ENCODE results near the gene NPBWR2.
A peak's percentile ranks its signal among the peaks of the same experiment; 100 is the strongest.

Gene NPBWR2

GRCh38 chr20:64065974-64066343, 41.4 kb downstream of the NPBWR2 start:
- H3K36me3 ChIP-seq = no peaks in the 10 kb centered on the region
- H4K20me1 ChIP-seq = peaks cover 4 to 50% (median 21%) of the 10 kb centered on the region in 11 experiments; a peak in 14 of 22 replicates
- no peaks in the 10 kb centered on the region for H3K27me3 ChIP-seq
- TF ChIP-seq Cebpa-rat (IDR thresholded peaks at IDR 0.05) = no peak
- H3K4me1 ChIP-seq = peaks cover 62 to 86% (median 84%) of the 10 kb centered on the region in 10 experiments
- H3K9ac ChIP-seq = peak overlapping the region in 7 of 11 experiments; percentile 19 to 61 (median 30); a peak in 10 of 22 replicates
- peak overlapping the region in 8 of 11 experiments; percentile 3 to 71 (median 48); a peak in 13 of 22 replicates for H3K27ac ChIP-seq
- H3K4me3 ChIP-seq = 0 out of 20 replicates have a peak overlapping the region, but pooled peaks of 1 of the 10 experiments have one; percentile 5
- H3K9me3 ChIP-seq (replicated peaks in 1 of 11) = no peaks in the 10 kb centered on the region
- peak overlapping the region; percentile 68 to 100 (median 98) for H3K4me2 ChIP-seq

GRCh38 chr20:64065062-64065973, 42.0 kb downstream of the NPBWR2 start:
- Histone ChIP-seq H3K9ac (peak overlapping the region in 7 of 11 experiments; percentile 19 to 93 (median 31); a peak in 12 of 22 replicates), H4K20me1 (peaks cover 4 to 43% (median 18%) of the 10 kb centered on the region in 11 experiments; a peak in 14 of 22 replicates), H3K27ac (peak overlapping the region in 8 of 11 experiments; percentile 3 to 71 (median 48); a peak in 14 of 22 replicates), H3K4me1 (peaks cover 62 to 80% (median 77%) of the 10 kb centered on the region in 10 experiments), H3K9me3 (replicated peaks in 1 of 11) (no peaks in the 10 kb centered on the region), H3K4me3 (0 out of 20 replicates have a peak overlapping the region, but pooled peaks of 1 of the 10 experiments have one; percentile 14), H3K4me2 (peak overlapping the region; percentile 68 to 100 (median 98)), H3K27me3 (no peaks in the 10 kb centered on the region), H3K36me3 (no peaks in the 10 kb centered on the region)
- TF ChIP-seq Cebpa-rat (IDR thresholded peaks at IDR 0.05) = no peak

- Histone ChIP-seq H3K36me3 (no peaks in the 10 kb centered on the region), H3K4me3 (peak overlapping the region; percentile 80 to 97 (median 92); a peak in 19 of 20 replicates), H3K4me2 (peak overlapping the region; percentile 92 to 100 (median 98)), H3K4me1 (peaks cover 60 to 69% (median 66%) of the 10 kb centered on the region in 10 experiments), H3K9me3 (replicated peaks in 1 of 11) (no peaks in the 10 kb centered on the region), H3K27ac (peak overlapping the region in 6 of 11 experiments; percentile 71 to 81 (median 80); a peak in 9 of 22 replicates), H4K20me1 (peaks cover 0 to 32% (median 10%) of the 10 kb centered on the region in 11 experiments; a peak in 13 of 22 replicates), H3K27me3 (no peaks in the 10 kb centered on the region), H3K9ac (peak overlapping the region; percentile 3 to 93 (median 85); a peak in 18 of 22 replicates)
- no peak for TF ChIP-seq Cebpa-rat (IDR thresholded peaks at IDR 0.05)
Observed at GRCh38 chr20:64064145-64064698, 43.1 kb downstream of the NPBWR2 start.

GRCh38 chr20:64063389-64064144, 43.8 kb downstream of the NPBWR2 start:
- no peaks in the 10 kb centered on the region for H3K36me3 ChIP-seq
- peak overlapping the region; percentile 66 to 84 (median 79) for H3K27ac ChIP-seq
- H3K4me3 ChIP-seq = peak overlapping the region; percentile 80 to 97 (median 92)
- H3K9me3 ChIP-seq (replicated peaks in 1 of 11) = no peaks in the 10 kb centered on the region
- no peaks in the 10 kb centered on the region for H3K27me3 ChIP-seq
- no peak for TF ChIP-seq Cebpa-rat (IDR thresholded peaks at IDR 0.05)
- peaks cover 0 to 26% (median 8%) of the 10 kb centered on the region in 11 experiments; a peak in 12 of 22 replicates for H4K20me1 ChIP-seq
- peak overlapping the region; percentile 81 to 93 (median 86) for H3K9ac ChIP-seq
- H3K4me2 ChIP-seq = peak overlapping the region; percentile 92 to 100 (median 98)
- H3K4me1 ChIP-seq = peaks cover 53 to 64% (median 60%) of the 10 kb centered on the region in 10 experiments

GRCh38 chr20:64062596-64063388, 44.6 kb downstream of the NPBWR2 start, which contains the start of gene TCEA2:
Gene TCEA2, plus strand, starts transcription at chr20:64063198. Its CDS starts 115 bp downstream, at chr20:64063313.
- no peak for TF ChIP-seq Cebpa-rat (IDR thresholded peaks at IDR 0.05)
- Histone ChIP-seq H3K9ac (peak within 1 kb of the TSS; percentile 81 to 93 (median 86)), H3K4me1 (peaks cover 52 to 64% (median 60%) of the 10 kb centered on the region in 10 experiments), H3K27ac (peak within 1 kb of the TSS; percentile 66 to 84 (median 79)), H4K20me1 (peaks cover 0 to 24% (median 8%) of the 10 kb centered on the region in 11 experiments; a peak in 12 of 22 replicates), H3K36me3 (no peaks in the 10 kb centered on the region), H3K4me2 (peak within 1 kb of the TSS; percentile 92 to 100 (median 98)), H3K9me3 (replicated peaks in 1 of 11) (no peaks in the 10 kb centered on the region), H3K27me3 (no peaks in the 10 kb centered on the region), H3K4me3 (peak within 1 kb of the TSS; percentile 80 to 97 (median 92))

GRCh38 chr20:64062276-64062595, 45.1 kb downstream of the NPBWR2 start:
- Histone ChIP-seq H3K36me3 (no peaks in the 10 kb centered on the region), H3K4me1 (peaks cover 52 to 65% (median 60%) of the 10 kb centered on the region in 10 experiments), H3K9me3 (replicated peaks in 1 of 11) (no peaks in the 10 kb centered on the region), H3K27ac (peak overlapping the region in 10 of 11 experiments; percentile 67 to 84 (median 80); a peak in 18 of 22 replicates), H3K27me3 (no peaks in the 10 kb centered on the region), H4K20me1 (peaks cover 0 to 24% (median 8%) of the 10 kb centered on the region in 11 experiments; a peak in 12 of 22 replicates), H3K4me3 (peak overlapping the region in 9 of 10 experiments; percentile 80 to 97 (median 92); a peak in 17 of 20 replicates), H3K9ac (peak overlapping the region; percentile 81 to 93 (median 86); a peak in 21 of 22 replicates), H3K4me2 (peak overlapping the region; percentile 92 to 100 (median 98))
- no peak for TF ChIP-seq Cebpa-rat (IDR thresholded peaks at IDR 0.05)

GRCh38 chr20:64058536-64058935, 48.8 kb downstream of the NPBWR2 start:
- Histone ChIP-seq H3K9me3 (replicated peaks in 1 of 11) (no peaks in the 10 kb centered on the region), H3K27me3 (peaks cover 0 to 20% (median 10%) of the 10 kb centered on the region in 11 experiments; a peak in 14 of 22 replicates), H3K4me2 (peak overlapping the region in 10 of 11 experiments; percentile 69 to 92 (median 82); a peak in 13 of 22 replicates), H3K9ac (peak overlapping the region in 4 of 11 experiments; percentile 19 to 41 (median 27); a peak in 4 of 22 replicates), H3K4me3 (no peak overlapping the region), H3K36me3 (no peaks in the 10 kb centered on the region), H3K27ac (no peak overlapping the region), H3K4me1 (peaks cover 50 to 65% (median 60%) of the 10 kb centered on the region in 10 experiments), H4K20me1 (peaks cover 0 to under 1% (median 0%) of the 10 kb centered on the region in 11 experiments; a peak in 2 of 22 replicates)
- TF ChIP-seq Cebpa-rat (IDR thresholded peaks at IDR 0.05) = no peak
